GM19035 (cell line): Measurements from ENCODE around the gene DOK1.

Experiments
- ATAC-seq: cut with Tn5 transposase; IDR thresholded peaks from one replicate; pipeline ENCODE4 v1.9.1; 2021; ENCODE audit not compliant: unreplicated experiment

DOK1 gene

GRCh38 chr2:74566754-74567085, 12.2 kb downstream of the DOK1 start:
- no peak for ATAC-seq

GRCh38 chr2:74567881-74568280, 13.4 kb downstream of the DOK1 start:
- no peak for ATAC-seq

GRCh38 chr2:74569686-74570085, 15.2 kb downstream of the DOK1 start:
- ATAC-seq: no peak

GRCh38 chr2:74571058-74571457, 16.5 kb downstream of the DOK1 start:
- peak; percentile 63 for ATAC-seq

- ATAC-seq: no peak
Measured at GRCh38 chr2:74572178-74572925, 17.8 kb downstream of the DOK1 start.

GRCh38 chr2:74573747-74574562, 19.4 kb downstream of the DOK1 start:
- peak; percentile 41 for ATAC-seq

GRCh38 chr2:74575320-74575719, 20.8 kb downstream of the DOK1 start:
- ATAC-seq: no peak

GRCh38 chr2:74576211-74576862, 21.8 kb downstream of the DOK1 start:
- no peak for ATAC-seq

- ATAC-seq: no peak
Measured at GRCh38 chr2:74576863-74577229, 22.3 kb downstream of the DOK1 start.

- ATAC-seq: peak; percentile 37
Measured at GRCh38 chr2:74577448-74577847, 22.9 kb downstream of the DOK1 start.

- peak; percentile 50 for ATAC-seq
Measured at GRCh38 chr2:74578408-74578807, 23.9 kb downstream of the DOK1 start.

- ATAC-seq: no peak
Measured at GRCh38 chr2:74581463-74581862, 26.9 kb downstream of the DOK1 start.

- no peak for ATAC-seq
Measured at GRCh38 chr2:74582184-74582583, 27.7 kb downstream of the DOK1 start.

GRCh38 chr2:74583504-74583903, 29.0 kb downstream of the DOK1 start:
- ATAC-seq: no peak

GRCh38 chr2:74584088-74584645, 29.6 kb downstream of the DOK1 start:
- peak; percentile 57 for ATAC-seq

- no peak for ATAC-seq
Measured at GRCh38 chr2:74585406-74586185, 31.1 kb downstream of the DOK1 start.

GRCh38 chr2:74587664-74588277, 33.3 kb downstream of the DOK1 start:
- peak; percentile 57 for ATAC-seq

GRCh38 chr2:74588664-74589063, 34.1 kb downstream of the DOK1 start:
- ATAC-seq: no peak

GRCh38 chr2:74593826-74594772, 39.6 kb downstream of the DOK1 start:
- ATAC-seq: no peak
